HepG2 (cell line): ENCODE data around the gene APOL4. TPM values are rescaled to one million over a fixed set of nuclear protein-coding genes. Genes with fewer than 3 reads are reported as not detected.

ENCODE experiments used
- ATAC-seq: fragments of 200-7000 bp; cut with Tn5 transposase; 3 replicates; pipeline ENCODE4 v1.9.1; 2020; ENCODE audit warnings: mild to moderate bottlenecking, moderate library complexity
- BruUV-seq: library from RNA; stranded (reverse); fragments of 400-500 nt; replicated peaks from 2 replicates; lab custom pipeline; 2021; lab: Mats Ljungman, UMichigan
- CTCF ChIA-PET: fragments of 300-600 bp; formaldehyde crosslinking; extraction: SDS; loops from one replicate; lab custom pipeline; 2021; ENCODE audit warnings: low total read pairs, inconsistent platforms, low intra/inter-chr PET ratio; lab: Yijun Ruan, JAX
- POLR2A ChIA-PET: fragments of 350-600 bp; sonication (Branson Sonifier 250); formaldehyde crosslinking; loops from one replicate; lab custom pipeline; 2020; ENCODE audit warnings: antibody characterized with exemption, inconsistent platforms; lab: Yijun Ruan, JAX
- DNase-seq: peaks from one replicate; pipeline ENCODE4 v3.0.0-alpha.2; 2015; ENCODE audit warnings: low spot score
- FAIRE-seq: peaks from 3 replicates; lab custom pipeline; 2011; peaks lifted over from hg19 to GRCh38; lab: Jason Lieb, UNC
- H2AFZ ChIP-seq: one replicate; pipeline ENCODE4 v1.6.1; 2011; ENCODE audit warnings: low read length, inconsistent platforms
- H3K27ac ChIP-seq: fragments of 300-600 bp; 3 replicates; pipeline ENCODE4 v1.8.0; 2011; ENCODE audit warnings: mixed run types, mild to moderate bottlenecking, mixed read lengths, low read length, inconsistent platforms; ENCODE audit not compliant: insufficient read depth; ENCODE audit errors: extremely low read length
- H3K27me3 ChIP-seq, 2 experiments: fragments of 200-600 bp in 1 of 2; 2 replicates in 1 of 2; 3 replicates in 1 of 2; pipeline versions ENCODE4 v1.6.0 to v1.8.0; 2011; ENCODE audit warnings: low read length in 2 of 2, mild to moderate bottlenecking in 2 of 2, moderate library complexity in 2 of 2, inconsistent platforms in 1 of 2; ENCODE audit not compliant: insufficient read depth in 2 of 2, control insufficient read depth in 1 of 2
- H3K36me3 ChIP-seq, 2 experiments: fragments of 200-600 bp in 1 of 2; replicated peaks in 1 of 2; 2 replicates in 1 of 2; 3 replicates in 1 of 2; pipeline versions ENCODE4 v1.5.1 to v1.8.0; 2011; ENCODE audit warnings: low read length in 2 of 2, inconsistent platforms in 1 of 2; ENCODE audit not compliant: insufficient read depth in 2 of 2, control insufficient read depth in 1 of 2
- H3K4me1 ChIP-seq: 2 replicates; pipeline ENCODE4 v1.5.1; 2012; ENCODE audit warnings: low read length, inconsistent platforms; ENCODE audit not compliant: insufficient read depth
- H3K4me2 ChIP-seq: 2 replicates; pipeline ENCODE4 v1.6.0; 2011; ENCODE audit warnings: low read depth, low read length, inconsistent platforms
- H3K4me3 ChIP-seq, 3 experiments: fragments of 200-600 bp in 1 of 3; sonication (generic), shearing (Covaris generic) in 1 of 3; replicated peaks in 1 of 3; 2 replicates each; pipeline ENCODE4 v1.5.1; 2011 to 2016; ENCODE audit warnings: low read length in 3 of 3, inconsistent platforms in 2 of 3, low read depth in 2 of 3, mild to moderate bottlenecking in 2 of 3, control low read depth in 1 of 3, mixed read lengths in 1 of 3; ENCODE audit not compliant: insufficient read depth in 1 of 3
- H3K79me2 ChIP-seq: one replicate; pipeline ENCODE4 v1.6.1; 2011; ENCODE audit warnings: low read length, inconsistent platforms; ENCODE audit not compliant: insufficient read depth
- H3K9ac ChIP-seq: 2 replicates; pipeline ENCODE4 v1.6.0; 2011; ENCODE audit warnings: mild to moderate bottlenecking, low read depth, low read length, inconsistent platforms; ENCODE audit not compliant: insufficient read depth
- H3K9me3 ChIP-seq: 2 replicates; pipeline ENCODE4 v1.5.1; 2012; ENCODE audit warnings: mild to moderate bottlenecking, low read length
- H4K20me1 ChIP-seq: 2 replicates; pipeline ENCODE4 v1.6.0; 2011; ENCODE audit warnings: inconsistent platforms, mild to moderate bottlenecking, low read length, moderate library complexity; ENCODE audit not compliant: insufficient read depth
- FOXK1 ChIP-seq: sonication (generic); formaldehyde crosslinking; IDR thresholded peaks from 2 replicates; pipeline ENCODE4 v1.4.0; 2020; ENCODE audit warnings: low read depth, missing genetic modification reagents, borderline replicate concordance
- HNF4G ChIP-seq, 2 experiments: sonication (generic) in 1 of 2; formaldehyde crosslinking in 1 of 2; IDR thresholded peaks; 2 replicates each; pipeline versions ENCODE4 v1.4.0 to v1.6.1; 2011 to 2020; ENCODE audit warnings: borderline replicate concordance in 2 of 2, low read depth in 2 of 2, mild to moderate bottlenecking in 2 of 2, low read length in 1 of 2, missing genetic modification reagents in 1 of 2, moderate library complexity in 1 of 2
- HNRNPK ChIP-seq: fragments of 200-400 bp; formaldehyde crosslinking; IDR thresholded peaks from 2 replicates; pipeline ENCODE4 v1.6.1; 2018; ENCODE audit warnings: low read length, low read depth, moderate library complexity, mild to moderate bottlenecking; ENCODE audit not compliant: poor library complexity, severe bottlenecking
- MBNL3 ChIP-seq: fragments of 250-450 bp; sonication (Bioruptor Pico); conservative IDR thresholded peaks from 2 replicates; pipeline ENCODE4 v1.8.0; 2022; ENCODE audit warnings: mild to moderate bottlenecking, inconsistent platforms
- MEF2D ChIP-seq: sonication (generic); formaldehyde crosslinking; IDR thresholded peaks from 2 replicates; pipeline ENCODE4 v1.5.1; 2020; ENCODE audit warnings: mild to moderate bottlenecking, missing genetic modification reagents
- NCOR1 ChIP-seq: fragments of 200-600 bp; sonication (generic); IDR thresholded peaks from 2 replicates; pipeline ENCODE4 v1.7.0; 2017; ENCODE audit warnings: antibody characterized with exemption, low read length, borderline replicate concordance
- TIGD3 ChIP-seq: sonication (generic); formaldehyde crosslinking; IDR thresholded peaks from 2 replicates; pipeline ENCODE4 v1.5.1; 2020; ENCODE audit warnings: mild to moderate bottlenecking, missing genetic modification reagents, borderline replicate concordance
- TOE1 ChIP-seq: sonication (generic); formaldehyde crosslinking; IDR thresholded peaks from 2 replicates; pipeline ENCODE4 v1.4.0; 2020; ENCODE audit warnings: mild to moderate bottlenecking, missing genetic modification reagents
- ZBTB10 ChIP-seq: sonication (generic); formaldehyde crosslinking; IDR thresholded peaks from 2 replicates; pipeline ENCODE4 v1.4.0; 2020; ENCODE audit warnings: missing genetic modification reagents, borderline replicate concordance
- ZBTB14 ChIP-seq: sonication (generic); formaldehyde crosslinking; IDR thresholded peaks from 2 replicates; pipeline ENCODE4 v1.4.0; 2020; ENCODE audit warnings: missing genetic modification reagents
- WGBS: methylation state at CpG from one replicate; pipeline ENCODE4 v1.1.6; 2017; ENCODE audit warnings: low lambda C conversion rate; 5-methylcytosine and 5-hydroxymethylcytosine counted together
- in situ Hi-C: cut with HindIII; loops from 2 replicates; pipeline ENCODE4 v1.10.0; 2017; ENCODE audit warnings: low pct_unique_long_range_greater_than_20kb; ENCODE audit not compliant: extremely low pct_ligation_motif_present
- intact Hi-C: fragments of 100-400 bp; cut with micrococcal nuclease; formaldehyde crosslinking; loops from one replicate; pipeline ENCODE4 v1.10.0; 2022; ENCODE audit not compliant: unreplicated experiment
- polyA plus RNA-seq, 8 experiments: library from polyadenylated mRNA; depleted of rRNA in 3 of 8; stranded (reverse) in 7 of 8; unstranded in 1 of 8; fragments of >200 nt; fragmentation: Illumina TruSeq in 4 of 8; extraction: Trizol in 4 of 8; gene quantifications; 2 replicates each; pipeline versions ENCODE4 v1.2.1 to v1.2.3, GENCODE V29; 2011 to 2016; ENCODE audit warnings: low read depth in 4 of 8, missing spikeins in 1 of 8, mixed read lengths in 1 of 8; ENCODE audit not compliant: insufficient read depth in 1 of 8
- total RNA-seq, 5 experiments: library from RNA; depleted of rRNA; stranded (reverse); fragments of >200 nt; fragmentation: Illumina TruSeq; extraction: Trizol; gene quantifications; 2 replicates each; pipeline ENCODE4 v1.2.3, GENCODE V29; 2016; ENCODE audit warnings: low read depth in 1 of 5

The APOL4 gene
- total and polyA plus RNA-seq, 2 of the 13 experiments (the other 11 are each of a cell fraction or from before 2014, with no cell fraction given): 0.77 to 2.8 TPM

- TF ChIP-seq TOE1 (no peak), TIGD3 (CRISPR knock-in tag) (no peak)
Measured at GRCh38 chr22:36193577-36193976, 8.0 kb downstream of the APOL4 start (continued).

GRCh38 chr22:36193171-36193570, 8.4 kb downstream of the APOL4 start:
- Histone ChIP-seq H3K4me3 (no peak overlapping the region), H3K27me3 (no peaks in the 10 kb centered on the region; a peak in 1 of 5 replicates), H3K36me3 (no peaks in the 10 kb centered on the region), H3K79me2 (no peaks in the 10 kb centered on the region), H3K4me2 (no peak overlapping the region), H3K4me1 (peaks cover 20% of the 10 kb centered on the region), H3K27ac (no peak overlapping the region), H3K9ac (no peak overlapping the region), H3K9me3 (no peaks in the 10 kb centered on the region), H4K20me1 (no peaks in the 10 kb centered on the region), H2AFZ (no peak overlapping the region)
- ChIA-PET POLR2A (no interaction called here), CTCF (interaction anchor here (3.1 kb wide), 1 partner anchor 28 kb away, joined by 22 read pairs; no protein-coding TSS in a partner anchor)
- TF ChIP-seq HNRNPK (no peak), MBNL3 (CRISPR knock-in tag) (no peak)
- in situ Hi-C loops: no loop called here
- DNase-seq (no peak), FAIRE-seq (no peak), ATAC-seq (no peak)
- 66% methylated on average over 3 of the region's 3 CpGs for WGBS
- intact Hi-C loops: no loop called here
- no TSS peak for BruUV-seq

- Histone ChIP-seq H3K4me1 (peaks cover 13% of the 10 kb centered on the region), H4K20me1 (no peaks in the 10 kb centered on the region), H2AFZ (no peak overlapping the region), H3K27ac (no peak overlapping the region), H3K9ac (no peak overlapping the region), H3K4me2 (no peak overlapping the region), H3K79me2 (no peaks in the 10 kb centered on the region), H3K9me3 (no peaks in the 10 kb centered on the region), H3K4me3 (no peak overlapping the region), H3K36me3 (no peaks in the 10 kb centered on the region), H3K27me3 (no peaks in the 10 kb centered on the region; a peak in 1 of 5 replicates)
- FAIRE-seq: no peak
- ATAC-seq: no peak
- intact Hi-C loops: no loop called here
- CTCF ChIA-PET: no interaction called here
- POLR2A ChIA-PET: no interaction called here
- in situ Hi-C loops: no loop called here
- WGBS: 40% methylated on average over 4 of the region's 4 CpGs
- DNase-seq: no peak
- BruUV-seq: no TSS peak
- TF ChIP-seq HNF4G (IDR thresholded peaks at IDR 0.05; ENCODE audit: borderline replicate concordance, low read depth, low read length): no peak
- TF ChIP-seq HNF4G (CRISPR knock-in tag; IDR thresholded peaks at IDR 0.05; ENCODE audit: borderline replicate concordance, low read depth): no peak
- TF ChIP-seq ZBTB14 (CRISPR knock-in tag): no peak
- TF ChIP-seq NCOR1: no peak
- no peak for TF ChIP-seq FOXK1 (CRISPR knock-in tag)
- TF ChIP-seq ZBTB10: no peak
- TF ChIP-seq MEF2D (CRISPR knock-in tag): no peak
Measured at GRCh38 chr22:36192542-36192941, 9.1 kb downstream of the APOL4 start.
